ENCODE results near the gene RAB3IL1.

The RAB3IL1 gene

GRCh38 chr11:61908730-61909316, 8.5 kb downstream of the RAB3IL1 start:
- in situ Hi-C loops (cut with HindIII; ENCODE audit: low pct_ligation_motif_present, low sequenced_read_pairs) = loop anchor here (25.0 kb wide), 1 partner anchor 203 kb away; the partner anchor contains the start of gene INCENP
- Histone ChIP-seq H3K27ac (no peak overlapping the region), H3K4me3 (ENCODE audit: low read depth, low read length) (no peak overlapping the region), H3K36me3 (replicated peaks) (no peaks in the 10 kb centered on the region), H3K27me3 (replicated peaks) (no peaks in the 10 kb centered on the region)
- TF ChIP-seq CTCF (IDR thresholded peaks at IDR 0.05; ENCODE audit: low read depth, low read length, missing control alignments) = no peak
- no peak for DNase-seq

- no peak for DNase-seq
- H3K27ac ChIP-seq = no peak overlapping the region
- no peaks in the 10 kb centered on the region for H3K27me3 ChIP-seq (replicated peaks)
- in situ Hi-C loops (cut with HindIII; ENCODE audit: low pct_ligation_motif_present, low sequenced_read_pairs) = loop anchor here (25.0 kb wide), 1 partner anchor 204 kb away; the partner anchor contains the start of gene INCENP
- TF ChIP-seq CTCF (IDR thresholded peaks at IDR 0.05; ENCODE audit: low read depth, low read length, missing control alignments) = no peak
- H3K4me3 ChIP-seq (ENCODE audit: low read depth, low read length) = no peak overlapping the region
- no peaks in the 10 kb centered on the region for H3K36me3 ChIP-seq (replicated peaks)
Observed at GRCh38 chr11:61907871-61908729, 9.3 kb downstream of the RAB3IL1 start.

GRCh38 chr11:61907282-61907681, 10.1 kb downstream of the RAB3IL1 start:
- Histone ChIP-seq H3K27me3 (replicated peaks) (no peaks in the 10 kb centered on the region), H3K36me3 (replicated peaks) (no peaks in the 10 kb centered on the region), H3K27ac (no peak overlapping the region), H3K4me3 (ENCODE audit: low read depth, low read length) (no peak overlapping the region)
- in situ Hi-C loops (cut with HindIII; ENCODE audit: low pct_ligation_motif_present, low sequenced_read_pairs) = loop anchor here (25.0 kb wide), 1 partner anchor 205 kb away; the partner anchor contains the start of gene INCENP
- TF ChIP-seq CTCF (IDR thresholded peaks at IDR 0.05; ENCODE audit: low read depth, low read length, missing control alignments) = no peak
- DNase-seq = no peak

GRCh38 chr11:61906522-61906909, 10.8 kb downstream of the RAB3IL1 start:
- Histone ChIP-seq H3K27me3 (replicated peaks) (no peaks in the 10 kb centered on the region), H3K36me3 (replicated peaks) (no peaks in the 10 kb centered on the region), H3K4me3 (ENCODE audit: low read depth, low read length) (no peak overlapping the region), H3K27ac (no peak overlapping the region)
- no peak for TF ChIP-seq CTCF (IDR thresholded peaks at IDR 0.05; ENCODE audit: low read depth, low read length, missing control alignments)
- in situ Hi-C loops (cut with HindIII; ENCODE audit: low pct_ligation_motif_present, low sequenced_read_pairs) = loop anchor here (25.0 kb wide), 1 partner anchor 206 kb away; the partner anchor contains the start of gene INCENP
- no peak for DNase-seq

GRCh38 chr11:61905801-61906521, 11.4 kb downstream of the RAB3IL1 start:
- no peak for DNase-seq
- H3K27ac ChIP-seq = no peak overlapping the region
- in situ Hi-C loops (cut with HindIII; ENCODE audit: low pct_ligation_motif_present, low sequenced_read_pairs) = loop anchor here (25.0 kb wide), 1 partner anchor 206 kb away; the partner anchor contains the start of gene INCENP
- H3K27me3 ChIP-seq (replicated peaks) = no peaks in the 10 kb centered on the region
- TF ChIP-seq CTCF (IDR thresholded peaks at IDR 0.05; ENCODE audit: low read depth, low read length, missing control alignments) = no peak
- no peak overlapping the region for H3K4me3 ChIP-seq (ENCODE audit: low read depth, low read length)
- no peaks in the 10 kb centered on the region for H3K36me3 ChIP-seq (replicated peaks)
